ENCODE data around the gene ZMYND8.
"Not testable (repeated sequence)": the region's sequence is repeated elsewhere in the genome, so short reads cannot be mapped to it uniquely, and the experiment has no call there.

The ZMYND8 gene

DNA sequence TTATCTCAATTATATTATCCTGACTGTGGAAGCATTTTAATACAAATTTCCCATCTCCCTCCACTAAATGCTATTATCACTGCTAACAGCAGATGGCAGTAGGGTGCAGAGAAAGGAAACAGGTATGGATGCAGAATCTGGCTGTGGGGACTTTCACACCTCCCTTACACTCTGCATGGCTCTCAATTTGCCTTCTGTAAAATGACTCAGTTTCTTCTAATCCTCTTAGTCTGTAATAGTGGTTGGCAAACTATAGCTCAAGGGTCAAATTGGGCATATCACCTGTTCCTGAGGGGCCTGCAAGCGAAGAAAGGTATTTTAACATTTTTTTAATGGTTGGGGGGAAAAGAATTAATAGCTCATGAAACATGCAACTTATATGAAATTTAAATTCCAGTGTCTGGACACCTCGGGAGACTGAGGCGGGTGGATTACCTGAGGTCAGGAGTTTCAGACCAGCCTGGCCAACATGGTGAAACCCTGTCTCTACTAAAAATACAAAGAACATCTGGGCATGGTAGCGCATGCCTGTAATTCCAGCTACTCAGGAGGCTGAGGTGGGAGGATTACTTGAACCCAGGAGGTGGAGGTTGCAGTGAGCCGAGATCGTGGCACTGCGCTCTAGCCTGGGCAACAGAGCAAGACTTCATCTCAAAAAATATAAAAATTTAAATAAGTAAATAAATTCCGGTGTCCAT is 83.5 kb downstream of the ZMYND8 start:
- FAIRE-seq (peak; percentile 91), DNase-seq (ENCODE audit: insufficient read length, low spot score) (peak; percentile 40)

- DNase-seq (ENCODE audit: insufficient read length, low spot score) (no peak), FAIRE-seq (no peak)
Observed at GRCh38 chr20:47271046-47271615, 85.4 kb downstream of the ZMYND8 start.

DNA sequence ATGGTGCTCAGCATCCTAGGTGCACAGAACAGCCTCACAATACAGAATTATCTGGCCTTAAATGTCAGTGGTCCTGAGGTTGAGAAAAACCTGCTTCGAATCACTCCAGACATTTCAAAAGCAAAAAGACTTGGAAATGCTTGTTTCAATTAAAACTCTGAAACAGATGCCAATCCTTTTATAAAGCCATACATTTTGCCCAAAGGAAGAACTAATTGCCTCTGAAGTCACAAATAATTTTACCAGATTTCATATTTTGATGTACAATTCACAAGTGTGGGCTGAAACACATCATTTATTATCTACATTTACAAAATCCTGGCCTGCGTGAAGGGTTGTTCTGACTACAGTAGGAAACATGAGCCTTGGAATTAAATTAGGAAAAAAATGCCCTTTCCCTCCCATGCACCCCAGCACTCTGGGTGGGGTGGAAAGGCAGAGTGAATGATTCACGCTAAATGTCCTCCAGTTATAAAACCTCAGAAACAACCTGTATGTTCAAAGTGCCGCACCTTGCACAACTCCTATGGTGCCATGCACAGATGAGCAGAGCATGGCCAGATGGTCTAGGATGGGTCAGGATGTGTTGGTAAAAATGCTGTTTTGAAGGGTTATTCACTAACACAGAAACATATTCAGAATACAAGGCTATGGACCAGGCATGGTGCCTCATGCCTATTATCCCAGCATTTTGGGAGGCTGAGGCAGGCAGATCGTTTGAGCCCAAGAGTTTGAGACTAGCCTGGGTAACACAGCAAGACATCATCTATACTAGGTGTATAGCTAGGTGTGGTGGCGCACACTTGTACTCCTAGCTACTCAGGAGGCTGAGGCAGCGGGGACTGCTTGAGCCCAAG is 87.0 kb downstream of the ZMYND8 start:
- FAIRE-seq, result no peak
- no peak for DNase-seq (ENCODE audit: insufficient read length, low spot score)

GRCh38 chr20:47267621-47268020 is 88.9 kb downstream of the ZMYND8 start:
- DNase-seq (ENCODE audit: insufficient read length, low spot score) (no peak), FAIRE-seq (no peak)

DNA sequence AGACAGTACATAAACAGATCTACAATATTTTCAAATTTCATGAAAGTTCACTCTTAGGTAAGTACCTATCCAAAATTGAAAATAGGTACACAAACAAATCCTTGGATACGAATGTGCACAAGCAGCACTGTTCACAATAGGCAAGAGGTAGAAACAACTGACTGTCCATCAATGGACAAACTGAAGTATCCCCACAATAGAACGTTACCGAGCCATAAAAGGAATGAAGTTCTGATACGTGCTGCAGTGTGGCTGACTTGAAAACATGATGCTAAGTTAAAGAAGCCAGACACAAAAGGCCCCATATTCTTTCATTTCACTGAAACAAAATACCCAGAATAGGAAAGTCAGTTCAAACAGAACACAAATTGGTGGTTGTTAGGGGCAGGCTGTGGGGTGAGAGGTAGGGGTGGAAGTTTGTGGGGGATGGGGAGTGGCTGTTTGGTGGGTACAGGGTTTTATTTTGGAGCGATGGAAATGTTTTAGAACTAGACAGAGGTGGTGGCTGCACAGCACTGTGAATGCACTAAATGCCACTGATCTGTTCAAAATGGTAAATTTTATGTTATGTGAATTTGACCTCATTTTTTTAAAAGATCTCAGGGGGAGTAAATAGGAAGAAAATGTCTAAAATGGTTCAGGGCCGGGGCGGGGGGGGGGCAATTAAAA is 89.5 kb downstream of the ZMYND8 start:
- no peak for DNase-seq (ENCODE audit: insufficient read length, low spot score)
- no peak for FAIRE-seq

DNA sequence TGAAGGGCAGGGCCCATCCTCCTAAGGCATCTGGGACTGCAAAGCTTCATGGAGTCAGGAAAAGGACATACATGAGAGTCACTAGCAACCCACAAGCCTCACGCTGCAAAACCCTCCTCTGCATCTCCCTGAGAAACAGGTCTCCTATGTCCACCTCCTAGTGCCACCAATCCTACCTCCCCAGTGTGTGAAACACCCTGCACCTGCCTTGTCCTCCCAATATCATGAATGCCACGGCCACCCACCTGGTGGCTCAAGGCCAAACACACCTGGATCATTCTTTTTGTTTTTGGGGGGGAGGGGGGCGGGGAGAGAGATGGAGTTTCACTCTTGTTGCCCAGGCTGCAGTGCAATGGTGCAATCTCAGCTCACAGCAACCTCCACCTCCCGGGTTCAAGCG is 90.5 kb downstream of the ZMYND8 start:
- FAIRE-seq, result no peak
- DNase-seq (ENCODE audit: insufficient read length, low spot score), result no peak

- no peak for DNase-seq (ENCODE audit: insufficient read length, low spot score)
- no peak for FAIRE-seq
Observed at GRCh38 chr20:47265214-47265613, 91.3 kb downstream of the ZMYND8 start.

DNA sequence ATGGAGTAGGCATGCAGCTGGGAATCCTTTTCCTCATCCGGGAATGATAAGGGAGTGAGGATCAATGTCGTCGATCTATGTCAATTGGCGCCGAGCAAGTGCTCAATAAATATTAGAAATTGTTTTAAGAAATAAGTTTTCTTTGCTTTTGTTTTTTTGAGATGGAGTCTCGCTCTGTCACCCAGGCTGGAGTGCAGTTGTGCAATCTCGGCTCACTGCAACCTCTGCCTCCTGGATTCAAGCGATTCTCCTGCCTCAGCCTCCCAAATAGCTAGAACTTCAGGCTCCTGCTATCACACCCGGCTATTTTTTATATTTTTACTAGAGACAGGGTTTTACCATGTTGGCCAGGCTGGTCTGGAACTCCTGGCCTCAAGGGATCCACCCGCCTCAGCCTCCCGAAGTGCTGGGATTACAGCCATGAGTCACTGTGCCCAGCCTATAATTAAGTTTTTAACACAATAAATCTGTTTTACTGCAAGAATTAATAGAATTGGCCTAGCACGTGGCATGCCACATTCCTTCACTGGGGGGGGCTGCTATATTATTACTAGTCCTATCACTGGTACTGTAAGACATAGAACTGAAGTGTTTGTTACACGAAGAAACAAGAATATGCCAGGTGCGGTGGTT is 92.2 kb downstream of the ZMYND8 start:
- FAIRE-seq; DNase-seq (ENCODE audit: insufficient read length, low spot score): not testable (repeated sequence)

DNA sequence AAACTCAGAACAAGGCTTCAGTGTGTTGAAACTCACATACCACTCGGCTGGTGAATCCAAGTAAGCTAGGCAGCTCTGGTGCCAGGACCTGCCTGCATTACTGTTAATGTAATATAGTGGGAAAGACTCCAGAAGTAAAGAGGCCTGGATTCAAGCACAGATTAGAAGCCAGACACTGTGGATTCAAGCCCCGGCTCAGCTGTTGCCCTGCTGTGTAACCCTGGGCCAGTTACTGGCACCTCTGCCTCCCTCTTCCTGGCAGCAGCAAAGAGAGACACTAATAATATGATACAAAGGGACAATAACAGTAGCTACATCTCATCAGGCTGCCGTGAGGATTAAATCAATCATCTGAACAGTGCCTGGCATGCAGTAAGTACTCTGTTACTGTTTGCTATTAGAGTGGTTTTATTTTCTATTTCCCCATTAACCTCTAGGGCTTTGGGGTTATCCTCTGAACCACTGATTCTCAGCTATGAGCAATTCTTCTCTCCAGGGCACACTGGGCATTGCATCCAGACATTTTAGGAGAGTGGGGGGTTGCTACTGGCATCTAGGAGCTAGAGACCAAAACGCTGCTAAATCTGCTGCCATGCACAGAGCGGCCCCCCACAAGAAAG is 92.9 kb downstream of the ZMYND8 start:
- DNase-seq (ENCODE audit: insufficient read length, low spot score), result no peak
- FAIRE-seq, result peak; percentile 14

- no peak for FAIRE-seq
- DNase-seq (ENCODE audit: insufficient read length, low spot score), result no peak
Observed at GRCh38 chr20:47263080-47263464, 93.4 kb downstream of the ZMYND8 start.

DNA sequence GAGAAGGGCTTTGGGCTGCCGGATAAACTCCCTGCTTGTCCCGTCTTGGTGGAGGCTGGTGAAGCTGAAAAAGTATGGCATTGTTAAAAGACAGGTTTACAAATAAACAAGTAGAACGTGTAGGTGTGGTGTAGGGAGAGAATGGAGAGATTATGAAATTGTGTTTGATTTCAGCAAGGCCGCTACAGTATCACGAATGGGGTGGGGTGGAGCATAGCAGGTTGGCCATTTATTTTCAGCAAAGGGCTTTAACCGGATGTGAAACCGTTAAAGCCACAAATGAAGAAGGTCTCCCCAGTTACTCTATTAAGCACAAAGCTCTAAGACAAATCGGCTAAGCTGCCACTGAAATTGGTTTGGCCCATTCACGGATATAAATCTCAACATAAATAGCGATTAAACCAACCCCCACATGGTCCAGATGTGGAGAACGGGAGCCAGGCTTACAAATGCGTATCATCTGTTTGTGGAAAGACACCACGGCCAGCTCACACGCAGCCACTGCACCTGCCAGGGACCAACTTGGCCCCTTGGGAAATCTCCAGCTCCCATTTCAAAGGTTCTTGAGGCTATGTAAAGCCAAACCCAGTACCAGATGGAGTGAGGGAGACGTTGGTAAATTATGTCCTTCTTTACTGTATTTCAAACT is 94.0 kb downstream of the ZMYND8 start:
- FAIRE-seq, result peak; percentile 84

DNA sequence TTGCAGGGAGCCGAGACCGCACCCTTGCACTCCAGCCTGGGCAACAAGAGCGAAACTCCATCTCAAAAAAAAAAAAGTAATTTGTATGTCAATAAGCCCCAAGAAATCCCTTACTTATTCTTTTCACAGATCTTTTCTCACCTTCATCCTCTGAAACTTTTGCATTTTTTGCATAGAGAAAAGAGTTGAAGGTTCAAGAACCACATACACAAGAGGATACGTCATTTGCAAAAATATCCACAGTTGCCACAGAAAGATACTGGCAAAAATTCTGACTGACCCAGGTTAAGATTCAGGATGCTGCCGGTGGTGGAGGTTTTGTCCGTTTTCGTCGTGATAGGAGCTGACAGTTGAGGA is 94.5 kb downstream of the ZMYND8 start:
- FAIRE-seq (peak; percentile 64), DNase-seq (ENCODE audit: insufficient read length, low spot score) (no peak)

More for the DNA sequence above, 94.0 kb downstream of the ZMYND8 start:
- peak; percentile 34 for DNase-seq (ENCODE audit: insufficient read length, low spot score)

DNA sequence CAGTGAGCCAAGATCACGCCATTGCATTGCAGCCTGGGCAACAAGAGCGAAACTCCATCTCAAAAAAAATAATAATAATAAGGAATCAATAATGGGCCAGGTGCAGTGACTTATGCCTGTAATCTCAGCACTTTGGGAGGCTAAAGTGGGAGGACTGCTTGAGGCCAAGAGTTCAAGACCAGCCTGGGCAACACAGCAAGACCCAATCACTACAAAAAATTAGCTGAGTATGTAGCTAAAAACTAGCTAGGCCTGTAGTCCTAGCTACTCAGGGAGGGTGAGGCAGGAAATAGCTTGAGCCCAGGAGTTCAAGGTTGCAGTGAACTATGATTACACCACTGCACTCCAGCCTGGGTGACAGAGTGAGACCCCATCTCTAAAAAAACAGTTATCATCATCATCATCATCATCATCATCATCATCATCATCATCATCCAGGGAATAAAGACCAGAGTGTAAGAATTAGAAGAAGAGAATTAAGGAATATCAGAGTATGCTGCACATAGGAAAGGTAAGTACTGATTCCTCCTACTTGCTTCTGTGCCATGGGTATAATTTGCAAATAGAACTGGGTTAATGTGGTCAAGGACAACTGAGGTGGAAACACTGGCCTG is 95.2 kb downstream of the ZMYND8 start:
- not testable (repeated sequence) for DNase-seq (ENCODE audit: insufficient read length, low spot score); FAIRE-seq

DNA sequence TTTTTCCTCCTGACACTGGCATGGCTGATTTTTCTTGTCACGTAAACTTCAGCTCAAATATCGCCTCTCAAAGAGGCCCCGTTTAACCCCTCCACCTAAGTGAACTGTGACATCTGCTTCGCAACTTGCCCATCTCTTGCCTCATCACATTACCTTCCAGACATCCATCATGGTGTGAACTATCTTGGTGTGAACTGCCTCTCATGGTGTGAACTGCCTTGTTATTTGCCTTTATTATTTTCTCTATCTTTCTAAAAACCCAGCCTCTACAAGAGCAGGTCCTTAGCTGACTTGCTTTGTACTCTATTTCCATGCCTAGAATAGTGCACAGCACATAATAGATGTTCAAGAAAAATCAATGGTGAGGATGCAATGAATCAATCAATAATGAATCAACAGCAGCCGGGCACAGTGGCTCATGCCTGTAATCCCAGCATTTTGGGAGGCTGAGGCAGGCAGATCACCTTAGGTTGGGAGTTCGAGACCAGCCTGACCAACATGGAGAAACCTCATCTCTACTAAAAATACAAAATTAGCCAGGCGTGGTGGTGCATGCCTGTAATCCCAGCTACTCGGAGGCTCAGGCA is 95.9 kb downstream of the ZMYND8 start:
- DNase-seq (ENCODE audit: insufficient read length, low spot score); FAIRE-seq: not testable (repeated sequence)

- DNase-seq (ENCODE audit: insufficient read length, low spot score) (peak; percentile 46), FAIRE-seq (peak; percentile 87)
Observed at GRCh38 chr20:47258745-47259695, 97.5 kb downstream of the ZMYND8 start.

GRCh38 chr20:47257771-47258170 is 98.7 kb downstream of the ZMYND8 start:
- no peak for FAIRE-seq
- no peak for DNase-seq (ENCODE audit: insufficient read length, low spot score)

DNA sequence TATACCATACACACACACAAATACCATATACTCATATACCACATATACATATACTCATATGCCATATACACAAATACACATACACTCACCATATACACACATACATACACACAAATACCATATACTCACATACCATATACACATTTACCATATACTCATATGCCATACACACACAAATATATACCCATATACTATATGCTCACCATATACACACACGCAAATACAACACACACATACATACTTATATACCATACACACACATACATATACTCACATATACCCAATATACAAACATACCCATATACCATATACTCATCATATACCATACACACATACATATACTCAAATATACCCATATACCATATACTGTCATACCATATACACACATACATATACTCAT is 99.2 kb downstream of the ZMYND8 start:
- DNase-seq (ENCODE audit: insufficient read length, low spot score), result no peak
- no peak for FAIRE-seq
